Testis (tissue), 3 donors: ENCODE results near the gene CEP63. TPM values are rescaled to one million over a fixed set of nuclear protein-coding genes. Genes with fewer than 3 reads are reported as not detected.

Experiments
- DNase-seq: peaks from one replicate; pipeline ENCODE4 v3.0.0-alpha.2; 2019
- H3K27ac ChIP-seq, 2 donors: fragments of 200-600 bp; sonication (generic); one replicate each; pipeline ENCODE4 v1.5.1; 2019
- H3K27me3 ChIP-seq: fragments of 200-600 bp; sonication (generic); one replicate; pipeline ENCODE4 v1.5.1; 2019
- H3K36me3 ChIP-seq: fragments of 200-600 bp; sonication (generic); one replicate; pipeline ENCODE4 v1.5.1; 2017; ENCODE audit warnings: low read depth; ENCODE audit errors: missing control alignments
- H3K4me1 ChIP-seq: fragments of 200-600 bp; sonication (generic); one replicate; pipeline ENCODE4 v1.5.1; 2019
- H3K4me3 ChIP-seq, 2 donors: fragments of 200-600 bp; sonication (generic); one replicate each; pipeline ENCODE4 v1.5.1; 2017 to 2019
- H3K9me3 ChIP-seq: fragments of 200-600 bp; sonication (generic); one replicate; pipeline ENCODE4 v1.5.1; 2017
- POLR2A ChIP-seq: fragments of 450-650 bp; IDR thresholded peaks from one replicate; pipeline ENCODE4 v1.6.1; 2017; ENCODE audit warnings: antibody characterized with exemption, mild to moderate bottlenecking, moderate library complexity
- WGBS, 2 donors: methylation state at CpG; one replicate each; pipeline ENCODE4 v1.1.5; 2018; 5-methylcytosine and 5-hydroxymethylcytosine counted together
- intact Hi-C: fragments of 100-400 bp; cut with DNase I; formaldehyde crosslinking; loops from one replicate; pipeline ENCODE4 v1.15.1; 2023; ENCODE audit warnings: low total_unique reads
- polyA plus RNA-seq: library from polyadenylated mRNA; stranded (reverse); fragments of 350-450 nt; fragmentation: Illumina TruSeq; extraction: RNeasy Lipid Tissue Mini Kit (QIAGEN cat#74804); gene quantifications from one replicate; pipeline ENCODE4 v1.2.3, GENCODE V29; 2014; ENCODE audit warnings: low read depth, low replicate concordance; ENCODE audit not compliant: insufficient read depth
- total RNA-seq, 2 donors: library from RNA; depleted of rRNA; stranded (reverse); fragments of >200 nt; gene quantifications; one replicate each; pipeline ENCODE4 v1.2.3, GENCODE V29; 2016
- TF ChIP-seq, protein P1 (sequence below), 3 experiments: fragments of 450-650 bp in 2 of 3; fragments of 200-600 bp in 1 of 3; sonication (generic) in 1 of 3; IDR thresholded peaks; one replicate each; pipeline ENCODE4 v1.5.1; 2016 to 2019; ENCODE audit warnings: antibody characterized with exemption in 3 of 3, mild to moderate bottlenecking in 2 of 3, moderate library complexity in 1 of 3

CEP63 gene
- total and polyA plus RNA-seq, 3 donors from 2014 or later: 42.3 to 74.5 (median 45.5) TPM

DNA sequence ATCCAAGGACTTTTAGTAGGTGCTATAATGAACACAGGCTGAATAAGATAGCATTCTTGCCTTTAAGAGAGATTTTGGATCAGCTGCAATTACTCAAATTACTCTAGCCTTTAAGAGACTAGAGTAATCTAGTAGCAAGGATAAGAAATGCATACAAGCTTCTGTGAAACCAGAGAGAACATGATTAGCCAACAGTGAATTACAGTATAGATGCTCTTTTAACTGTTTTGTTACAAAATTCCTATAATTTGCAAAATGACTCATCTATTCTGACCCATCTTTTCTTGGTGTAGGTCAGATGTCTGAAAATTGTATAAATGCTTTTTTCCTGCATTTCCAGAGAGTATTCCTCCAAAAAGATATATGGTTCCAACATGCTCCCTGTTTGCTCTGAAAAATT lies 66.9 kb downstream of the CEP63 start:
- intact Hi-C loops: no loop called here
- Histone ChIP-seq H3K9me3 (no peaks in the 10 kb centered on the region), H3K27ac (no peak overlapping the region), H3K4me3 (no peak overlapping the region), H3K4me1 (no peaks in the 10 kb centered on the region), H3K36me3 (no peaks in the 10 kb centered on the region), H3K27me3 (no peaks in the 10 kb centered on the region)
- TF ChIP-seq POLR2A: no peak
- TF ChIP-seq, protein P1, sequence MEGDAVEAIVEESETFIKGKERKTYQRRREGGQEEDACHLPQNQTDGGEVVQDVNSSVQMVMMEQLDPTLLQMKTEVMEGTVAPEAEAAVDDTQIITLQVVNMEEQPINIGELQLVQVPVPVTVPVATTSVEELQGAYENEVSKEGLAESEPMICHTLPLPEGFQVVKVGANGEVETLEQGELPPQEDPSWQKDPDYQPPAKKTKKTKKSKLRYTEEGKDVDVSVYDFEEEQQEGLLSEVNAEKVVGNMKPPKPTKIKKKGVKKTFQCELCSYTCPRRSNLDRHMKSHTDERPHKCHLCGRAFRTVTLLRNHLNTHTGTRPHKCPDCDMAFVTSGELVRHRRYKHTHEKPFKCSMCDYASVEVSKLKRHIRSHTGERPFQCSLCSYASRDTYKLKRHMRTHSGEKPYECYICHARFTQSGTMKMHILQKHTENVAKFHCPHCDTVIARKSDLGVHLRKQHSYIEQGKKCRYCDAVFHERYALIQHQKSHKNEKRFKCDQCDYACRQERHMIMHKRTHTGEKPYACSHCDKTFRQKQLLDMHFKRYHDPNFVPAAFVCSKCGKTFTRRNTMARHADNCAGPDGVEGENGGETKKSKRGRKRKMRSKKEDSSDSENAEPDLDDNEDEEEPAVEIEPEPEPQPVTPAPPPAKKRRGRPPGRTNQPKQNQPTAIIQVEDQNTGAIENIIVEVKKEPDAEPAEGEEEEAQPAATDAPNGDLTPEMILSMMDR (IDR thresholded peaks at IDR 0.05): no peak
- DNase-seq: no peak

DNA sequence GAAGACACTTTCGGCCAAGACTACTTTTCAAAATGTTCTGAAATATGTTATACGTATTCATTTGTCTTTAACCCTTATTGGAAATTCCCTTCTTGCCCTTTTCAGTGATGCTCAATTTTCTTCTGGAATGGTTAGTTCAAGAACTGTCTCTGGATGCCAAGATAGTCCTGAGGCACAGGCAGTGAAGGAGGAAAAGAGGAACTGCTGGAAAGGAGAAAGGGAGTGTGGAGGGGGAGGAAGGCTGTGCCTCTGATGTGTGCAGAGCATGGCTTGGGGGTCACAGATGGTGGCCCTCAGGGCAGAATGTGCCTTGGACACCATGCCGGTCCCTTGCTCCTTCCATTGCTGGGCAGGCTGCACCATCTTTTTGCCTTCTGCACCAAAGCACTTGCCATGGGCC lies 73.7 kb downstream of the CEP63 start:
- Histone ChIP-seq H3K27ac (no peak overlapping the region), H3K9me3 (no peaks in the 10 kb centered on the region), H3K4me3 (no peak overlapping the region), H3K36me3 (no peaks in the 10 kb centered on the region), H3K4me1 (peaks cover 5% of the 10 kb centered on the region), H3K27me3 (no peaks in the 10 kb centered on the region)
- 92 to 95% methylated on average over 3 of the region's 3 CpGs for WGBS, 2 donors
- intact Hi-C loops: no loop called here
- DNase-seq: no peak
- TF ChIP-seq POLR2A: no peak
- TF ChIP-seq, protein P1 (IDR thresholded peaks at IDR 0.05): no peak

DNA sequence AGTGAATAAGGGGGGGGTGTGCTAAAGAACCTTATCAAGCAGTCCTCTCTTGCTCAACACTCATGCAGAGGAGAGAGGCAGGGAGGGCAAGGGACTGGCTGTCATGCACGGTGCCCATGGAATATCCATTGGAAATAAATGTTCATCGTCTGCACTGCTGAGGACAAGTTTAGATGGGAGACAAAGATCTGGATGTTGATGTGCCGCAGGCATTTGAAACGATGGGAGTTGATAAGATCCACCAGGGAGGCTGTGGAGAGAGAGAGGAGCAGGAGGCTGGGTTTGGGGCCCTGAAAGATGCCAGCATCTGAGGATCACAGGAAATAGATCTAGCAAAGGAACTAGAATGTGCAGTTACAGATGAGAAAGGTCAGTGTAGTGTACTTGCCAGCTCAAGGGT lies 76.2 kb downstream of the CEP63 start:
- H3K4me3 ChIP-seq: no peak overlapping the region
- H3K4me1 ChIP-seq: peaks cover 5% of the 10 kb centered on the region
- no peak overlapping the region for H3K27ac ChIP-seq
- no peak for DNase-seq
- no peaks in the 10 kb centered on the region for H3K36me3 ChIP-seq
- H3K27me3 ChIP-seq: no peaks in the 10 kb centered on the region
- TF ChIP-seq, protein P1 (IDR thresholded peaks at IDR 0.05): no peak
- TF ChIP-seq POLR2A: no peak
- intact Hi-C loops: no loop called here
- 78 to 91% methylated on average over 4 of the region's 4 CpGs for WGBS, 2 donors
- H3K9me3 ChIP-seq: no peaks in the 10 kb centered on the region

DNA sequence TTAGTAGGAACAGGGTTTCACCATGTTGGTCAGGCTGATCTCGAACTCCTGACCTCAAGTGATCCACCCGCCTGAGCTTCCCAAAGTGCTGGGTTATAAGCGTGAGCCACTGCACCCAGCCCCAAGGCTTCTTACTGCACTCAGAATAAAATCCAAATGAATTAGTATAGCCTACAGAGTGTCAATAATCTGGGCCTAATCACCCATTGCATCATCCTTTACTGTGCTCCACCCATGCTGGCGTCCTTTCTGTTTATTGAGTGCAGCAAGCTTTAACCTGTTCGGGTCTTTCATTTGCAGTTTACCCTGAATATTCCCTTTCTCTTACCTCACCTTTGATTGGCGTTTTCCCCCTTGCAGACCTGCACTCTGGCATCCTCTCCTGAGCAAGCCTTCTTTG lies 77.7 kb downstream of the CEP63 start:
- intact Hi-C loops: no loop called here
- TF ChIP-seq POLR2A: no peak
- TF ChIP-seq, protein P1 (IDR thresholded peaks at IDR 0.05): no peak
- DNase-seq: no peak
- Histone ChIP-seq H3K4me1 (peaks cover 5% of the 10 kb centered on the region), H3K9me3 (no peaks in the 10 kb centered on the region), H3K27me3 (no peaks in the 10 kb centered on the region), H3K36me3 (no peaks in the 10 kb centered on the region), H3K4me3 (no peak overlapping the region), H3K27ac (no peak overlapping the region)
- WGBS, 2 donors: 93 to 96% methylated on average over 6 of the region's 6 CpGs

DNA sequence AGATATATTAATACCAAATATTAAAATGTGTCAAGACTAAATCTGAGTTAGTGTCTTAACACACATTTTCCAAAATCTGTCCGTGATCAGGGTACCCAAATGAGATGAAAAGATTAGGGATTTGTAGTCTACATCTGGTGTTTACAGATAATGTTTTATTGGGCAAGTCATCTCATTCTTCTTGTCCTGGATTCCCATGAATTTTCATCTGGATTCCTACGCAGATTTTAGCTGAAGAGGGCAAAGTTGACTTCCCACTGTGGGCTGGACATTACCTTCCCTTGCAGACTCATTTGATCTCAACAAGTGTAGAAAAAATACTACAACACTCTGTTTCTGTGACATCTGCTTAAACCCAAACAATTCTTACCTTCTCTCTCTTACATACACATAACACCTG lies 79.1 kb downstream of the CEP63 start:
- TF ChIP-seq POLR2A: no peak
- TF ChIP-seq, protein P1 (IDR thresholded peaks at IDR 0.05): no peak
- WGBS, 2 donors: 88 to 91% methylated on average over 2 of the region's 2 CpGs
- no peak for DNase-seq

More for the DNA sequence above, 79.1 kb downstream of the CEP63 start:
- H3K4me3 ChIP-seq: no peak overlapping the region
- no peak overlapping the region for H3K27ac ChIP-seq
- H3K4me1 ChIP-seq: peaks cover 5% of the 10 kb centered on the region
- intact Hi-C loops: no loop called here
- H3K9me3 ChIP-seq: no peaks in the 10 kb centered on the region
- H3K36me3 ChIP-seq: no peaks in the 10 kb centered on the region
- H3K27me3 ChIP-seq: no peaks in the 10 kb centered on the region
